ENCODE results near the gene NOXO1.

NOXO1 gene

GRCh38 chr16:2009791-2010510, 28.7 kb upstream of the NOXO1 start, which contains the start of gene ZNF598:
Gene ZNF598, minus strand, starts transcription at chr16:2009821.
- peak; percentile 70 for DNase-seq (ENCODE audit: low read depth)

GRCh38 chr16:2009164-2009711, 28.0 kb upstream of the NOXO1 start:
- DNase-seq (ENCODE audit: low read depth): no peak

GRCh38 chr16:2008631-2009163, 27.4 kb upstream of the NOXO1 start:
- no peak for DNase-seq (ENCODE audit: low read depth)

- no peak for DNase-seq (ENCODE audit: low read depth)
Observed at GRCh38 chr16:2008009-2008526, 26.8 kb upstream of the NOXO1 start.

- no peak for DNase-seq (ENCODE audit: low read depth)
Observed at GRCh38 chr16:2007081-2007836, 26.0 kb upstream of the NOXO1 start.

- no peak for DNase-seq (ENCODE audit: low read depth)
Observed at GRCh38 chr16:2006317-2006716, 25.0 kb upstream of the NOXO1 start.

- DNase-seq (ENCODE audit: low read depth): no peak
Observed at GRCh38 chr16:2005646-2006045, 24.4 kb upstream of the NOXO1 start.

GRCh38 chr16:2004795-2005517, 23.7 kb upstream of the NOXO1 start:
- DNase-seq (ENCODE audit: low read depth): no peak

- DNase-seq (ENCODE audit: low read depth): peak; percentile 76
Observed at GRCh38 chr16:2003827-2004641, 22.8 kb upstream of the NOXO1 start.

GRCh38 chr16:2003231-2003826, 22.1 kb upstream of the NOXO1 start:
- DNase-seq (ENCODE audit: low read depth): no peak

GRCh38 chr16:2002406-2003230, 21.3 kb upstream of the NOXO1 start:
- DNase-seq (ENCODE audit: low read depth): no peak

- no peak for DNase-seq (ENCODE audit: low read depth)
Observed at GRCh38 chr16:2001456-2002355, 20.4 kb upstream of the NOXO1 start.

GRCh38 chr16:2001035-2001434, 19.8 kb upstream of the NOXO1 start:
- DNase-seq (ENCODE audit: low read depth): no peak

GRCh38 chr16:1999866-2000514, 18.7 kb upstream of the NOXO1 start:
- DNase-seq (ENCODE audit: low read depth): no peak

GRCh38 chr16:1998852-1999801, 17.9 kb upstream of the NOXO1 start:
- no peak for DNase-seq (ENCODE audit: low read depth)

GRCh38 chr16:1998360-1998835, 17.1 kb upstream of the NOXO1 start:
- no peak for DNase-seq (ENCODE audit: low read depth)

Measured in activated T-cell treated with anti-CD3 and anti-CD28 coated beads for 24 hours (primary cell).